ENCODE data around the gene GXYLT2. TPM values are rescaled to one million over a fixed set of nuclear protein-coding genes. Genes with fewer than 3 reads are reported as not detected.
"Not testable (repeated sequence)": the region's sequence is repeated elsewhere in the genome, so short reads cannot be mapped to it uniquely, and the experiment has no call there.

GXYLT2 gene
- total RNA-seq, 8 experiments from 2014 or later: 0.14 to 24.7 (median 2.6) TPM

- H3K4me3 ChIP-seq: peak within 1 kb of the TSS; percentile 65 to 96 (median 88)
- in situ Hi-C loops (cut with MboI; ENCODE audit: low pct_unique_long_range_greater_than_20kb in 2 of 9, low sequenced_read_pairs in 9 of 9, unreplicated experiment in 9 of 9): no loop called here
- 0 to 7% (median 5%) methylated on average over 1 to 21 of the region's 75 CpGs; no CpG with 5 or more reads in 7 of the 10 experiments for WGBS, 10 experiments
- H3K27ac ChIP-seq: peak within 1 kb of the TSS; percentile 96 to 97
- ATAC-seq (replicated peaks in 6 of 8): peak; percentile 90 to 95 (median 92)
- peaks cover 4 to 25% of the 10 kb centered on the region in 2 donors for H3K4me1 ChIP-seq (replicated peaks in 1 of 2)
These were observed 108.9 kb downstream of the GXYLT2 start, which contains the start of gene PPP4R2 for GRCh38 chr3:72996473-72997333. Gene PPP4R2, plus strand, starts transcription at chr3:72996811. Its CDS starts 227 bp downstream, at chr3:72997038.

- peak overlapping the region; percentile 65 to 96 (median 88) for H3K4me3 ChIP-seq
- in situ Hi-C loops (cut with MboI; ENCODE audit: low pct_unique_long_range_greater_than_20kb in 2 of 9, low sequenced_read_pairs in 9 of 9, unreplicated experiment in 9 of 9): no loop called here
- 0 to 5% (median 1%) methylated on average over 3 to 12 of the region's 16 CpGs; no CpG with 5 or more reads in 2 of the 10 experiments for WGBS, 10 experiments
- peak overlapping the region; percentile 96 to 97 for H3K27ac ChIP-seq
- peak in 4 of 8 experiments; percentile 1 to 13 (median 10) for ATAC-seq (replicated peaks in 6 of 8)
- H3K4me1 ChIP-seq (replicated peaks in 1 of 2): peaks cover 4 to 25% of the 10 kb centered on the region in 2 donors
These were observed 109.6 kb downstream of the GXYLT2 start for GRCh38 chr3:72997421-72997961.

GRCh38 chr3:72998466-72998865 lies 110.6 kb downstream of the GXYLT2 start:
- ATAC-seq (replicated peaks in 6 of 8): no peak
- in situ Hi-C loops (cut with MboI; ENCODE audit: low pct_unique_long_range_greater_than_20kb in 2 of 9, low sequenced_read_pairs in 9 of 9, unreplicated experiment in 9 of 9): no loop called here
- Histone ChIP-seq H3K4me3 (peak overlapping the region; percentile 65 to 96 (median 88)), H3K27ac (no peak overlapping the region), H3K4me1 (replicated peaks in 1 of 2) (peaks cover 4 to 25% of the 10 kb centered on the region in 2 donors)
- 0 to 32% (median 12%) methylated on average over 1 to 4 of the region's 4 CpGs for WGBS, 10 experiments

GRCh38 chr3:72999951-73000350 lies 112.1 kb downstream of the GXYLT2 start:
- 38 to 100% (median 78%) methylated on average over 1 to 2 of the region's 2 CpGs; no CpG with 5 or more reads in 2 of the 10 experiments for WGBS, 10 experiments

GRCh38 chr3:73003050-73003449 lies 115.2 kb downstream of the GXYLT2 start:
- 61 to 97% (median 85%) methylated on average over 3 to 7 of the region's 8 CpGs for WGBS, 10 experiments
- H3K4me3 ChIP-seq; H3K27ac ChIP-seq; in situ Hi-C loops (cut with MboI; ENCODE audit: low pct_unique_long_range_greater_than_20kb in 2 of 9, low sequenced_read_pairs in 9 of 9, unreplicated experiment in 9 of 9); ATAC-seq (replicated peaks in 6 of 8): not testable (repeated sequence)
- peaks cover 0 to 23% of the 10 kb centered on the region in 2 donors for H3K4me1 ChIP-seq (replicated peaks in 1 of 2)

More at GRCh38 chr3:72999951-73000350, 112.1 kb downstream of the GXYLT2 start:
- H3K27ac ChIP-seq: no peak overlapping the region
- H3K4me3 ChIP-seq: no peak overlapping the region
- no peak for ATAC-seq (replicated peaks in 6 of 8)
- in situ Hi-C loops (cut with MboI; ENCODE audit: low pct_unique_long_range_greater_than_20kb in 2 of 9, low sequenced_read_pairs in 9 of 9, unreplicated experiment in 9 of 9): no loop called here
- H3K4me1 ChIP-seq (replicated peaks in 1 of 2): peaks cover 4 to 25% of the 10 kb centered on the region in 2 donors

GRCh38 chr3:73004316-73004715 lies 116.5 kb downstream of the GXYLT2 start:
- no peak overlapping the region for H3K27ac ChIP-seq
- ATAC-seq (replicated peaks in 6 of 8): no peak
- H3K4me1 ChIP-seq (replicated peaks in 1 of 2): peaks cover 0 to 12% of the 10 kb centered on the region in 2 donors
- in situ Hi-C loops (cut with MboI; ENCODE audit: low pct_unique_long_range_greater_than_20kb in 2 of 9, low sequenced_read_pairs in 9 of 9, unreplicated experiment in 9 of 9): no loop called here
- no peak overlapping the region for H3K4me3 ChIP-seq
- 81 to 100% (median 100%) methylated on average over 1 to 3 of the region's 4 CpGs; no CpG with 5 or more reads in 1 of the 10 experiments for WGBS, 10 experiments

- H3K4me1 ChIP-seq (replicated peaks in 1 of 2): no peaks in the 10 kb centered on the region
- in situ Hi-C loops (cut with MboI; ENCODE audit: low pct_unique_long_range_greater_than_20kb in 2 of 9, low sequenced_read_pairs in 9 of 9, unreplicated experiment in 9 of 9): no loop called here
- 30 to 100% (median 65%) methylated on average over 1 to 6 of the region's 6 CpGs for WGBS, 10 experiments
- H3K27ac ChIP-seq: no peak overlapping the region
- H3K4me3 ChIP-seq: no peak overlapping the region
- no peak for ATAC-seq (replicated peaks in 6 of 8)
These were observed 120.3 kb downstream of the GXYLT2 start for GRCh38 chr3:73007992-73008712.

GRCh38 chr3:73009008-73009407 lies 121.2 kb downstream of the GXYLT2 start:
- WGBS, 10 experiments: 80 to 100% (median 100%) methylated on average over 1 to 4 of the region's 4 CpGs; no CpG with 5 or more reads in 2 of the 10 experiments
- in situ Hi-C loops (cut with MboI; ENCODE audit: low pct_unique_long_range_greater_than_20kb in 2 of 9, low sequenced_read_pairs in 9 of 9, unreplicated experiment in 9 of 9): no loop called here
- Histone ChIP-seq H3K4me1 (replicated peaks in 1 of 2) (no peaks in the 10 kb centered on the region), H3K27ac (no peak overlapping the region), H3K4me3 (no peak overlapping the region)
- no peak for ATAC-seq (replicated peaks in 6 of 8)

- in situ Hi-C loops (cut with MboI; ENCODE audit: low pct_unique_long_range_greater_than_20kb in 2 of 9, low sequenced_read_pairs in 9 of 9, unreplicated experiment in 9 of 9): no loop called here
- ATAC-seq (replicated peaks in 6 of 8): no peak
- no peaks in the 10 kb centered on the region for H3K4me1 ChIP-seq (replicated peaks in 1 of 2)
- H3K27ac ChIP-seq: no peak overlapping the region
- 83 to 100% (median 96%) methylated on average over 1 to 3 of the region's 3 CpGs; no CpG with 5 or more reads in 1 of the 10 experiments for WGBS, 10 experiments
- no peak overlapping the region for H3K4me3 ChIP-seq
These were observed 121.9 kb downstream of the GXYLT2 start for GRCh38 chr3:73009750-73010149.

- no peak overlapping the region for H3K27ac ChIP-seq
- H3K4me3 ChIP-seq: no peak overlapping the region
- WGBS, 10 experiments: 80 to 100% (median 99%) methylated on average over 1 to 6 of the region's 6 CpGs
- H3K4me1 ChIP-seq (replicated peaks in 1 of 2): no peaks in the 10 kb centered on the region
- in situ Hi-C loops (cut with MboI; ENCODE audit: low pct_unique_long_range_greater_than_20kb in 2 of 9, low sequenced_read_pairs in 9 of 9, unreplicated experiment in 9 of 9): no loop called here
- ATAC-seq (replicated peaks in 6 of 8): no peak
These were observed 122.3 kb downstream of the GXYLT2 start for GRCh38 chr3:73010158-73010557.

GRCh38 chr3:73018298-73018697 lies 130.5 kb downstream of the GXYLT2 start:
- no peak overlapping the region for H3K27ac ChIP-seq
- ATAC-seq (replicated peaks in 6 of 8): no peak
- WGBS, 10 experiments: 29 to 100% (median 90%) methylated on average over 1 to 3 of the region's 4 CpGs; no CpG with 5 or more reads in 2 of the 10 experiments
- H3K4me3 ChIP-seq: no peak overlapping the region
- no peaks in the 10 kb centered on the region for H3K4me1 ChIP-seq (replicated peaks in 1 of 2)
- in situ Hi-C loops (cut with MboI; ENCODE audit: low pct_unique_long_range_greater_than_20kb in 2 of 9, low sequenced_read_pairs in 9 of 9, unreplicated experiment in 9 of 9): no loop called here

GRCh38 chr3:73018790-73019441 lies 131.1 kb downstream of the GXYLT2 start:
- Histone ChIP-seq H3K4me1 (replicated peaks in 1 of 2) (no peaks in the 10 kb centered on the region), H3K4me3 (no peak overlapping the region), H3K27ac (no peak overlapping the region)
- 52 to 100% (median 79%) methylated on average over 1 to 5 of the region's 5 CpGs; no CpG with 5 or more reads in 2 of the 10 experiments for WGBS, 10 experiments
- ATAC-seq (replicated peaks in 6 of 8): no peak
- in situ Hi-C loops (cut with MboI; ENCODE audit: low pct_unique_long_range_greater_than_20kb in 2 of 9, low sequenced_read_pairs in 9 of 9, unreplicated experiment in 9 of 9): no loop called here
